Measurements from ENCODE around the gene PLCH1.

The PLCH1 gene

DNA sequence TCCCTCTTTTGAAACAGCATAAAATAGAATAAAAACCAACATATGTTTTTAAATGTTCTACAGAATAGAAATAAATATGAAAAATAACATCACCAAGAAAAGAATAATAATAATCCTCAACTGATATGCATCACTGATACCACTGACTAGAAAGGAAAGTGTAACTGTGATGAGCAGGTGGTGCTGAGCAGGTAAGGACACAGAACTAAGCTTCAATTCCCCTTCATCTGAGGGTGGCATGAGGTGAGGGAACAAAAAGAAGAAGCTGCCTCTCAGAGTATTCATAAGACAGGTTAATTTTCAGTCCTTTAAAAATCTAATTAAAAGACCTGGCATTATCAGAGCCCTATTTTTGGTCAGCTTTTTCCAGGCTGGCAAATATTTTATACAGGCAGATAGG, 216.3 kb downstream of the PLCH1 start:
- DNase-seq (ENCODE audit: low spot score): no peak

DNA sequence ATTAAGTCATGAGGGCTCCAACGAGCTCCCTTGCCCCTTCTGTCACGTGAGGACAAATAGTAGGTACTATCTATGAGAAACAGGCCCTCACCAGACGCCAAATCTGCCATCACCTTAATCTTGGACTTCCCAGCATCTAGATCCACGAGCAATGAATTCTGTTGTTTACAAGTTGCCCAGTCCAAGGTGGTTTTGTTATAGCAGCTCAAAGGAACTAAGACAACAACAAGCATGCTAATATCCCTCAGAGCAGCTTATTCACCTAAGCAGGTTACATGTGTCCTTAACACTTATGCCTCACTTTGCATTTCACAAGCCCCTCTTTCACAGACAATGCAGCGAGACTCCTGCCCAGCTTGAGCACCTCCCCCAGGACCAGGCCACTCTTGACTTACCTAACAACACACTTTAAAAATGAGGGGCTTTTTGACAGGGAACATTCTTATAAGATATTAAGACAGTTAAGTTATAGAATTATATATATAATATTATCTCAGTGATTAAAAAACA, 219.5 kb downstream of the PLCH1 start:
- DNase-seq (ENCODE audit: low spot score): no peak

DNA sequence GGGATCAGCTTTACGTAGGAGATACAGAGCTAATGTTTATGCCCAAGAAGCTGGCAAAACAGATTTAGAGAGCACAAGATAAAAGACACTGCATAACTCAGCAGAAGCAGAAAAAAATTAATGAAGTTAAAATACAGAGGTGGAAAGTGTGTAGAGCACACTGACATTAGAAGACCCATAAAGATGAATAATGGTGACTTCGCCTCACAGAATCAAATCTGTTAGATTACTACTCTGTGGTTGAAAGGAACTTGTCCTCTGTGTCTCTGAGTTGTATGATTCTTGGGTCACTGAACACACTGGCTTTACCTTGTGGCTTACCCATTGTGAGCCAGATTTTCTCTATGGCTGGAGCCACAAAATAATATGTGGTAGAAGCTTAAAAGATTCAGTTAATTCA, 224.4 kb downstream of the PLCH1 start:
- no peak for DNase-seq (ENCODE audit: low spot score)

DNA sequence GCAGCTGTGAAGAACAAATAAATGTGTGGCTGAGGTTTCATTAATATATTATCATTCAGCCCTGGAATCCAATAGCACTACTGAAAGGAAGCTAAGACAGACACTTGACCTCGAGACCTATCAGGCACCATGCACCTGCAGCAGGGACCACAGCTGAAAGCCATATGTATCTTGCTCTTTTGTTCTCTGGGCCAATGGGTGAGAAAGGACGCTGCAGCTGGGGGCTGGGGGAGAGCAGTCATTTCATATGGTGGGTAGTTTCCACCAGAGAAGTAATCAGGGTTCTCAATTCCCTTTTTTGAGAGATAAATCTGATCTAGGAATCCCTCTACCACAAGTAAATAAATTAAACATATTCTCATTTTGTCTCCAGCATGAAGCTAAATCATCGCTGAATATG, 225.8 kb downstream of the PLCH1 start:
- no peak for DNase-seq (ENCODE audit: low spot score)

DNA sequence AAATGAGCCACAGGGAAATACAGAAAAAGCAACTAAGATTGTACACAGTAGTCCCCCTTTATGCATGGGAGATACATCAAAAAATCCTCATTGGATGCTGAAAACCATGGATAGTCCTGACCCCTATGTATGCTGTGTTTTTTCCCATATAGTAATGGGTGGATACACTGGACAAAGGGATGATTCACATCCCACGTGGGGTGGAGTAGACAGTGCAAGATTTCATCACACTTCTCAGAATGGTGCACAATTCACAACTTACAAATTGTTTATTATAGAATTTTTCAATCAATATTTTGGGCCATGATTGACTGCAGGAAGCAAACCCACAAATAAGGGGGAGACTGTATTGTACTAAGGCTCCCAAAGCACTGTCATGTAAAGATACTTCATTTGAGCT, 227.0 kb downstream of the PLCH1 start:
- DNase-seq (ENCODE audit: low spot score): no peak

DNA sequence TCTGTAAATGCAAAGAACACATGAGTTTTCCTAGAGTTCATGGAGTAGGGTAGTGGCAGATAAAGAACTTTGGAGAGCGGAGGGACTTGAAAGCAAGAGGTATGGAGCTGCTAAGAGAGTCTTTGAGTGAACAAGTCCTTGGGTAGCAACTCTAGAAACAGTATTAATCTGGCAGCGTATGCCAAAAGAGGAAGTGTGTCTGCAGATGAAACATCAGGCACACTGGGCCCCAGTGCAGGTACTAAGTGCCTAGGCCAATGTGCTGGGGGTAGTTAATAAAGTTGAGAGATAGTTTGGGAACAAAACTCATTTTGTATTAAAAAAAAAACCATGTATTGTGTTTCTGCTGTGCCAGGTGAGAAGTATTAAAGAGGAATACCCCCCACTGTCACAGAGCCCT, 228.4 kb downstream of the PLCH1 start:
- DNase-seq (ENCODE audit: low spot score): no peak

DNA sequence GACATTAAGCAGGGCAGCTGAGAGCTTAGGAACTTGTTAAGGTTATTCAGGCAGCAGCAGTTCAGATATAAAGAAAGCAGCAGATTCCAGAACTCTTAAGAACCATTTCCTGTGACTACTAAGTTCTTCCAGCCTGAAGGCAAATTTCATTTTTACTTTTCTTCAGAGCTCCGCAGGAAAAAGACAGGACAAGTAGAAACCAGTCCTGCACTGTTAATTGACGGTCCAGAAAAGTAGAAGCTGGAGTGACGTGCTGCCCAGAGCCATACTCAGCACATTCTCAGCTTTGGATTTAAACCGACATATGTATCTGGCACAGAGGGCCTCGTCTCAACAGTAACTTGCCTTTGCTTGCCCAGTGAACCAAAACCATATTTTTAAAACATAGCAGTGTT, 232.0 kb downstream of the PLCH1 start:
- DNase-seq (ENCODE audit: low spot score): no peak

DNA sequence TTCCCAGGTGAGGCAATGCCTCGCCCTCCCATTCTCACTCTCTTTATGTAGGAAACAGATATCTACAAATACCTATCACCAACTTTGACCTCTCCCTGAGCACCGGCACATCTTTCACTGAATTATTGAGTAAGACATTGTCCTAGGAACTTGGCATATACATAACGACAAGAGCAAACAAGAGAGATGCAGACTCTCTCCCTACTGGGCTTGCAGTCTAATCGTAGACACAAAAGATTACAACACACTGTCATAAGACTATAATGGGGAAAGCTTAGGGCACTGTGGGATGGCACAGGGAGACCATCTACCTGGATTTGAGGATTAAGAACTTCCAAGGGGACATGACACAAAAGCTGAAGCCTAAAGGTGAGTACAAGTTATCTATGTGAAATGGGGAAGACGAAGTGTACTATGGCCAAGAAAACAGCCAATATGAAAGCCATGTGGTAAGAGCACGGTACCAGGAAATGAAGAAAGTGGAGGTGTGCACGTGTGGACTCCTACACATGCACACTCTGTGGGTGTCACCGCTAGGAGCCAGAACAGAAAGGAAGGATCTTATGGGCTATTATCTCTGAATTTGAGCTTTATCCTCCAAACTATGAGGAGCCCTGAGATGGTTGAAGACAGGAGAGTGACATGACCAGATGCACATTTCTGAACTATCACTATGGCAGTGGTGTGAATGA, 232.6 kb downstream of the PLCH1 start:
- DNase-seq (ENCODE audit: low spot score): no peak

DNA sequence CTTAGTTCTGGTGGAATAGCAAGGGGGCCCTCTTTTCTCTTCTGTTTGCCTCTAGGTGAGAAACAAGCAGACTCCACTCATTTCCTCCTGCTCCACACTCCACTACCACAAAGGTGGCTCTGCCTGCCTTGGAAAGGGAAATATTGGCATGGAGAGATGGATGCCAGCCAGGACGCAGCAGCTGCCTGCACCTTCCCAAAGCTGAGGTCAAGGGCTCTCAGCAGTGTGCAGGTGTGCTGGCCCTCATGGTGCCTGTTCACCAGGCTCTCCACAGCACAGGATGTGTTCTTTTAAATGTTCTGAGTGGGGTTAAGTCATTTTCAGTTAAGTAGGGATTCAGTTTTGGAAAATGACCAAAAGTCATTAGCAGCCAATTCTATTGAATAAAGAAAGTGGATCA, 240.2 kb downstream of the PLCH1 start:
- no peak for DNase-seq (ENCODE audit: low spot score)

DNA sequence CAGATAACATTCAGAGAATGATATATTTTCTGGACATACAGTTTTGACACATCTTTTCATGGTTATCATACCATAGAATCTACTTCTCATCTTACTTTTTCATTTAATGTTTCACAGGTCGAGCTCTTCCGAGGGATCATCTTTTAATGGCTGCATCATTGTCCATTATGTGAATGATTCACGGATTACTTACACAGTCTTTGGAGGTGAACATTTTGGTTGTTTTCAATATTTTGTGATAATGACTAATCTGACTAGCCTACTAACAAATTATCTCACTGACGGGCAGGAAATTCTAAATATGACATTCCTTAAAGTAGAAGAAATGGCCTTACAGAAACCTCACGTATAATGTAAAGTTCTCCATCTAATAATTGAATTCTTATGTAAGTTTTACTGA, 242.2 kb downstream of the PLCH1 start:
- DNase-seq (ENCODE audit: low spot score): no peak

DNA sequence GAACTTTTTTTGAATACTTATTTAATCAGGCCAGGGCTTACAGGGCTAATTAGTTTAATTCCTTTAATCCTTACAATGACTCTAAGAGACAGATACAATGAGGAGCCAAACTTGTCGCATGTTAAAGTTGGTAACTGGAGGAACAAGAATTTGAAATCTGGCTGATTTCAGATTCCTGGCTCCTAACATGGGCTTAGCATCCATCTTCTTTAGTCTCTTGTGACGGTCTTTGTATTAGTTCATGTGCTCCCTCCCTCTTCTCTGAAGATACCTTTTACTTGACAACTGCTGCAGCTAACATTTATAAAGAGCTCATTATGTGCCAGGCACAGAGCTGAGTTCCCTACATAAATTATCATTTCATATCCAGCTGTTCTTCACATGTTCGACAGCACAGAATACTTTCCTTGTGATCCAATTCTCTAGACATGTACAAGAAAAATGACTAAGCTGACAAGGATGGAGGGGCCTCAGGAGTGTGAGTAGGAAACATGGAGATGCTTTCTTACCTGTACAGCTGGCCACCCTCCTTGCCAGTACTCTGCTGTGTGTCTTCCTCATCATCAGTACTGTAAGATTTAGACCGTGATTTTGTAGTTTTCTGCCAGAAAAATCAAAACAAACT, 244.6 kb downstream of the PLCH1 start:
- no peak for DNase-seq (ENCODE audit: low spot score)

DNA sequence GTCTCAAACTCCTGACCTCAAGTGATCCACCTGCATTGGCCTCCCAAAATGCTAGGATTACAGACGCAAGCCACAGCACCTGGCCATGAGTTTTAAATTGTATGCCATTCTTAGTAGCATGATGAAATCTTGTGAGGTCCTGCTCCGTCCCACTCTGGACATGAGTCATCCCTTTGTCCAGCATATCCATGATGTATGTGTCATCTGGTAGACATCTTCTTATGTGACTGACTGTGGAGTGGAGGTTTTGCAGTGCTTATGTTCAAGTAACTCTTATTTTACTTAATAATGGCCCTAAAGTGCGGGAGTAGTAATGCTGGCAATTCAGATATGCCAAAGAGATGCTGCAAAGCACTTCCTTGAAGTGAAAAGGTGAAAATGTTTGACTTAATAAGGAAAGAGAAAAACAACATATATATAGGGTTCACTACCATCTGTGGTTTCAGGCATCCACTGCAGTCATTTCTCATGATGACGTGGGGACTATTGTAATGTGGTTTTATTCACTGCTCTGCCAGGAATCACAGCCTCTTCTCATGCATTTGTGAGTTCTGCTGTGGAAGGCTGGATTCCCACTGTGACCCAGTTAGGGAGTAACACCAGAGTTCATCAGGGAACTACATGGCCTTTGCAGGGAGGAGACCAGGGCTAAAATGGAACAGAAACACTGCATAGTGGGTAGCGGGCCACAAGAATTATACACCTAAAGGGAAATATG, 246.8 kb downstream of the PLCH1 start:
- DNase-seq (ENCODE audit: low spot score): peak; percentile 3

DNA sequence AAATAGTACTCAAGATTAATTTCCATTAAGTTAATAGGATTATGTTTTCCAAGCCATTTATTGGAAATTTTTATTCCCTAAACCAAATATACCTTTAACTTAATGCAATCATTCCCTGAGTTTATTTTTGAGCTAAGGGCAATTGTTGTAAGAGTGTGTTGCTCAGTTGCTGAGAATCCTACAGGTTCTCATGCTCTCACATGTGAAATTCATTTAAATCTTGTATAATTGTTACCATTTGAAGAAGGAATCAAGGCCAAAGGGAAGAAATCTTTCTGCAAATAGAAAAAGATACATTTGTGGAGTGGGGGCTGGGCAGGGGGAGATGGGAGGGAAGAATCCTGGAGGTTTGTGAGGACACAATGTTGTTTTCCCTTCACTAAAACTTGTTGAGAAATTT, 248.7 kb downstream of the PLCH1 start:
- DNase-seq (ENCODE audit: low spot score): no peak

DNA sequence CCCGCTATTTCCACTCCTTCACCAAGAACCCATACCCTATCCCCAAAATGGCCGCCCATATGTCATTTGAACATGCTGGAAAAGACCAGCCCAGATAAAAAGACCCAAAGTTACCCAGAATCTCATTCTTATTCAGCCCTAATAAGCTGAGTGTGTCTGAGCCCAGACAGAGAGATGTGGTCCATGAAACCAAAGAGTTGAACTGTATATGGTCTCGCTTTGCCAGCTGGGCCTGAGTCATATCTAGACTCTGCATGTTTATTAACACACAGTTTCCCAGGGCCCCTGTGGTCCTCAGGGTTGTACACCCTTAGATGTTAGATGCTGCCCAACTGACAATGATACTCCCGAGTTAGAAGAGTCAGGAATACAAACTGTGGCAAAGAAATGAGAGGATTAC, 249.5 kb downstream of the PLCH1 start:
- no peak for DNase-seq (ENCODE audit: low spot score)

DNA sequence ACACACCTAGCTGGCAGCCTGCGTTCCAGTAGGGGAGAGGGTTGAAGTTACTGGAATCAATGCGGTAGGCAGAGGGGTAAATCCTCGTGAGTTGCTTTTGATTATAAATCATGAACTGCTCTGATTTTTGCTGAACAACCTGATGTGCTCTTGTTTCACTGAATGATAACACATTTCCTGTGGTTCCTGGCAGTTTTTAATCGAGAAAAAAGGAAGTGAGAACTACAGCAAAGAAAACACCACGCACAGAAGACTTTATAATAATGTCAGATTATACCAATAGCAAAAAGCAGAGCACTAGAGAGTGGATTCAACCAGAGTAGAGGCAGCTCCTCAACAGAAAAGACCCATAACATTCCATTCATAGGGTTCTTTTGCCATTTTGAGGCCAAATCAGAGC, 250.5 kb downstream of the PLCH1 start:
- no peak for DNase-seq (ENCODE audit: low spot score)

DNA sequence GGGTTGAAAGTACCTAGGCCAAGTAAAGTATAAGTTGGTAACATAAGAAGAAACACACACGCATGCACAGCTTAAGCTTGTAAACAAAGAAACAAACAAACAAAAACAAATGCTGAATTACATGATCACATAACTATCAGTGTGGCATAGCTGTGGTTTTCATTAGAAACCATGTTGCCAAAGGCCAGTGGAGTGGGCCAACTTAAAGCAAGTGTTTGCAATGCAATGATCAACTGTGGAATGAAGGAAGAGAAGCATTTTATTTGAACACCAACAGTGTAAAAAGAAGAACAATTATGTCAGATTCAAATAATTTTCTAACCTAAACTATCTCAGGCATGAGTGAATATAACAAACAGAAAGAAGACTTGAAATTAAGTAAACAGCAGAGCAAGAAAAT, 252.0 kb downstream of the PLCH1 start:
- DNase-seq (ENCODE audit: low spot score): no peak

DNA sequence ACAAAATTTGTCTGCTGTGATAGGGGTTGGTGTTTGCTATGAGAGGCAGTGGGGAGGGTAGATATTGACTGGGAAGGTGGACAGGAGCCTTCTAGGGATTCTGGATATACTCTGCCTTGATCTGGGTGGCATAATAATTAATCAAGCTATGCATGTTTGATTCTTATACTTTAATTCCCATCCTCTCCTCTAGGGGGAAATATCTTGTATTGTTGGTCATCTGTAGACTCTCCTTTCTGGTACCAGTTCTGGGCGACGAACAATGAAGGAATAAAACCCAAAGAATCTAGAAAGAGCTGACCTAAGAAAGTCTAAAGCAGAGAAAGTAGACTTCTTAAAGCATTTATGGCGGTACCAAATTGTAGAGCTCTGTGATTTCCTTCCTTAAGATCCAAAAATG, 253.2 kb downstream of the PLCH1 start:
- no peak for DNase-seq (ENCODE audit: low spot score)

DNA sequence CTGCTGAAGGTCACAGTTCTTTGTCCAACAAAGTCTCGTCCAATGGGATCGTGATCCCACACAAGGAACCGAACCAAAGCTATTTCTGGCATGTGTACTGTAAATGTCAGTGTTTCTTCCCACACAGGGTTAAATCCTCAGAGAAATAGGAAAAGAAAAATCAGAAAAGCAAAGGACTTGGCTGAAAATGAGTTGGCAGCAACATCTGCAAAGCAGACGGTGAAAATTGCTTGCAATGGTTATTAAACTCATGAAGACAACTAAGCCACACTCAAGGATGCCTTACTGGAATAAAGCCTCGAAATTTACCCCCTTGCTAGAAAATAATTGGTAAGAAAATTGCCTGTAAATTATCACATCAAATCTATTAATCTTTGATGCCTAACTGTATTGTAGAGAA, 256.2 kb downstream of the PLCH1 start:
- DNase-seq (ENCODE audit: low spot score): no peak

DNA sequence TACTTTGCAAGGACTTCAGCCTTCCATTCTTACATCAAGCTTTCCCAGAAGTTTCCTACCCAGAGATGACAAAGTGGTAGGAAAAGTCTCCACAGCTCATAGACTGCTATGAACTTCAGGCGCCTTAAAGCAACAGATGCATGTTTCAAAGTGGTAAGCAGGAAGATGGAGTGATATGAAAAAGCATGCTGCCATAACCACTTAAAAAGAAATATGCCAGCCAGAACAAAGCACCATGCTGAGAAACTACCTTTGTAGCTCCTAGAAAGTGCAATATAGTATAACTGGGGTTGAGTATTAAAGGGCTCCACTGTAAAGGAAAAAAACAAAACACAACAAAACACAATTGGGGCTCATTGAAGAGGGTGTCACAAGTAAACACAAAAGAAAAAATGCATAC, 259.0 kb downstream of the PLCH1 start:
- no peak for DNase-seq (ENCODE audit: low spot score)

DNA sequence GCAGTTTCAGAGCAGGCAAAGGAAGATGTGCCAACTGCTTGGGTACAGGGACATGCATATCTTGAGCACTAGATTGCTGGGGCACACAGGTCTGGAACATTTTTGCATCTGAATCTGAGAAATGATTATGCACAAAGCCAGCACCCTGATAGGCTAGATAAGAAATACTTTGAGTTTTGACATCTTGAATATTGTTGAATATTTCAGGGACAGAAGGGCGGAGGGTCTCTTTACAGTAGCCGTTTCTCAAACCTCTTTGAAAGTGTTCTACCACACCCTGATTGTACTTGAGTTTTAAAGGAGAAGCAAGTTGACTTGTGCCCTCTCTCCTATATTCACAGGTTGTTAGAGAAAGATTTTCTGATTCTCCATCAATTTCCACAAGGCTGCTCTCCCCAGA, 263.3 kb downstream of the PLCH1 start:
- DNase-seq (ENCODE audit: low spot score): no peak

DNA sequence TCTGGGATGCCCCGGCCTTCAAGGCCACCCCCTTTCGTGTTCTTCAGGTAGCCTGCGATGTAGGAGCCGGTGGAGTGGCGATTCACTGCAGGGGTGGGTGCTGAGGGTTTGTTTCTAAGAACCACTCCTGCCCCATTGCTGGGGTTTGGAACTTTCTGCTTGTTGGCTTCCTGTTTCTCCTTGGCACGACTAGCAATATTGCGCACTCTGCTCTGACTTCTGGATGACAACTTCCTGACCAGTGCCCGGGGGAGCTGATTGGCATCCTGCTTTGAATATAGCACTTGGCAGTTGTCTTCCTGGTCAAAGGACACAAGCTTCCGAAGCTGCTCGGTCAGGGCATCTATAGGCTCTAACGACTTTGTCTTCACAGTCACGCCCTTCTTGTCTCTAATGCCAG, 263.8 kb downstream of the PLCH1 start:
- no peak for DNase-seq (ENCODE audit: low spot score)

DNA sequence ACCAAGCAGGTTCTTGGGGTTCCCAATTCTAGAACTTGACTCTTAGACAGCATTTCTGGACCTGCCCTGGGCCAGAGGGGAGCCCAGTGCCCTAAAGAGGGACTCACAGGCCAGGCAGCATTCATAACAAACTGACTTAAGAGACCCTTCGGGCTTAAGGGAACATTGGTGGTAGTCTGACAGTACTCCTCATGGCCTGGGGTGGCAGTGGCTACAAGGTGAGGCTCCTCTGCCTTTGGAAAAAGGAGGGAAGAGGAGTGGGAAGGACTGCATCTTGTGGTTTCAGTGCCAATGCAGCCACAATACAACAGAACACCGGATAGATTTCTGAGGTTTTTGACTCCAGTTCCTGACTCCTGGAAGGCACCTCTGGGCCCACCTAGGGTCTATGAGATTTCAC, 279.2 kb downstream of the PLCH1 start:
- no peak for DNase-seq (ENCODE audit: low spot score)

DNA sequence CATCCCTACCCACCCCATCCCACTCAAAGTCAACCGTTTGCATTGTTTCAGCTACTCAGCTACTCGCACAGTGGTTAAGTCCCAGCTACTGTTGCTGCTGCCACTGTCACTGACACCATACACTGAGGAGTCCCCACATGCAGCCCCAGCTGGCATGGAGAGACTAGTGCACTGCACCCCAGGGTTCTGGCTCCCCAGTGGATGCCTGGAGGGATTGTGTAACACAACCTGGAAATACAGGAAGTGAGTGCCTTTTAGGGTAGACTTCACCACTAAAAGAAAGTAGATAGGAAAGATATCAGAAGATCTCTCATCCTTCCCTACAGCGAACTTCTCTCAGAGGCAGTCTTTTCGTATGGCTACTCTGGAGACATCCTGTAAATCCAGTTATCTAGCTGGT, 282.2 kb downstream of the PLCH1 start:
- DNase-seq (ENCODE audit: low spot score): no peak

DNA sequence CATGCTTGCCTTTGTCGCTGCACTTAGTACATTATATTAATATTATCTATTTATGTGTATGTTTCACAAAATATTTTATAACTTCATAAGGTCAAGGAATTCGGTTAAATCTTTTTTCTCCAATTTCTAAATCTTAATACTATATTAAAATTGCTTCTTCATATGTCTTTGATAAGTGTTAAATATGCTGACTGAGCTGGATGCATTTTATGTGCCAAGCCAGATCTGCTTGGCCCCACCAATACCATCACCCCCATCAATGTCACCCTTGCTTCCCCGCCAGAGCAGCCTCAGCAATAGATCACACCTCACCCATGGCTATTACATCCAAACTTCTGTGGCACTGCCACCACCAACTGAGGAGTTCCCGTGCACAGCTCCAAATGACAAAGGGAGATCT, 287.3 kb downstream of the PLCH1 start:
- DNase-seq (ENCODE audit: low spot score): no peak

All from LoVo (cell line).